Germinal center (tissue), 1 donor: ENCODE measurements around the gene NKAIN2.

Experiments
- DNase-seq: peaks from one replicate; pipeline ENCODE4 v3.0.0; 2012; ENCODE audit warnings: mixed read lengths, low spot score

NKAIN2 gene

GRCh38 chr6:123803504-123804013, at the start of gene NKAIN2:
Gene NKAIN2 (plus strand): TSS chr6:123803865.
- DNase-seq = peak; percentile 10

GRCh38 chr6:123759472-123759871, 44.2 kb upstream of the NKAIN2 start:
- no peak for DNase-seq

GRCh38 chr6:123763904-123764303, 39.8 kb upstream of the NKAIN2 start:
- DNase-seq = no peak

GRCh38 chr6:123764722-123765121, 38.9 kb upstream of the NKAIN2 start:
- no peak for DNase-seq

- DNase-seq = no peak
Measured at GRCh38 chr6:123768921-123769320, 34.7 kb upstream of the NKAIN2 start.

- DNase-seq = no peak
Measured at GRCh38 chr6:123769431-123769830, 34.2 kb upstream of the NKAIN2 start.

- no peak for DNase-seq
Measured at GRCh38 chr6:123770247-123770949, 33.3 kb upstream of the NKAIN2 start.

GRCh38 chr6:123771126-123771525, 32.5 kb upstream of the NKAIN2 start:
- no peak for DNase-seq

DNA sequence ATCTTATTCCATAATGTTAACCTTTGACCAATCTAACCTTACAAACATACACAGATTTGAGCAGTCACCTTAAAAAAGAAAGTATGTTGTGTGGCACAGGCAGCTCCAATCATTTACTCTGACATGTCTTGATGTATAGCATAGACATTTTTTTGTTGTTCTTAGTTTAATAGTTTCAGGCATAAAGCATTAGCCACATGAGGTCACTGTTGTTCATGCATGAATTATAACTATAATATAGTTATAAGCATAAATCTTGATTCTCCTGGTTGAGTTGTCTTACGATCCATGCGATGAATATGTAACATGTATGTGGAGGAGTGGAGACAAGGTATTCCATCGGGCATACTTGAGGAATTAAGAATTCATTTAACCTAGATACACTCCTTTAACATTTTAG, 26.1 kb upstream of the NKAIN2 start:
- DNase-seq = no peak

DNA sequence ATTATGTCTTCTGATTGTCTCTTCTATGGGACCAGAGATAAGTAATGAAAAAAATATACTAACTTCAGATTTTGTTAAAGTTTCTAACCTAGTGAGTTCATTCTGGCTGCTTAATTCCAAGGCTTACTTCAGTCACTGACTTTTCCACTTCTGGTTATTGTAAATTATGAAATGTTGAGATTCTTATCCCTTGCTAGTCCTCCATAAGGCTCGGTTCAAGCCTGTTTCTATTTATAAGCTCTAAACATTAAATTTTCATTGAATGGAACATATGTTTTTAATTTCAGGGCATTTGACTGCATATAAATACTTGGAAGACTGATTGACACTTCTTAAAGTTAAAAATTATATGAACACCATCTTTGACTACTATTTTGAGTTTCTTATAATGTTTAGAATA, 23.6 kb upstream of the NKAIN2 start:
- no peak for DNase-seq

GRCh38 chr6:123784330-123784729, 19.3 kb upstream of the NKAIN2 start:
- no peak for DNase-seq

GRCh38 chr6:123785039-123785438, 18.6 kb upstream of the NKAIN2 start:
- no peak for DNase-seq

- DNase-seq = no peak
Measured at GRCh38 chr6:123788319-123788718, 15.3 kb upstream of the NKAIN2 start.

DNA sequence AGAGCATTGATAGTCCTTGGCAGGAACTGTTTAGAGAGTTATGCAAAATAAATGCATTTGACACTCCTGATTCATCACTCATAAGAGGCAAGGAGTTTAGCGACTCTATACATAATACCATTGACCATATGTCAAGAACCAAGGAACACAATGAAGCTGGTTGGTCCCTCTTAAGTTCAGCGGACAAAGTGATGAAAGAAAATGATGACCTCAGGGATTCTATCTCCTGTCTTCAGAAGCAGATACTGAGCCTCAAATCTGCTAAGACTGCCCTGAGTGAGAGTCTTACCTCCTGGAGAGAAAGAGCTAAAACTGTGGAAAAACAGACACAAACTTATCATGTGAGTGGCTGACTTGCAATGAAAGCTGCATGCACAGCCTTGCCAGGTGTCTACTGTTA, 9.5 kb upstream of the NKAIN2 start:
- DNase-seq = no peak

- DNase-seq = no peak
Measured at GRCh38 chr6:123794799-123795198, 8.9 kb upstream of the NKAIN2 start.

DNA sequence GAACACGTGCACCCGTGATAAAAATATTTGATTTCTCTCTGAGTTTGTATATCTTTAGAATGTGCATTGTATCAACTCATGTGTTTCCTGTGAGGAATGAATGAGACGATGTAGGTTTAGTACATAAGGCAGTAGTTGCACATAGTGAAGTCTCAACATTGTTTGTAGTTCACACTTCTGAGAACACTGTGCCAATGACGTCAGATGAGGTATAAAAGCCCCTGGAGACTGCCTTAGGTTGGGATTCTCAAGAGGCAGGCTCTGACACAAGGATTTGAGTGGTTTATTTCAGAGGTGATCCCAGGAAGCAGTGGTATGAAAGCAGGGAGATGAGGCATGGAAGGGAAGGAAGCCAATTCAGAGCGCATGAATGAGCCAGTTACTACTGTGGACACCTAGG, 2.6 kb upstream of the NKAIN2 start:
- no peak for DNase-seq

DNA sequence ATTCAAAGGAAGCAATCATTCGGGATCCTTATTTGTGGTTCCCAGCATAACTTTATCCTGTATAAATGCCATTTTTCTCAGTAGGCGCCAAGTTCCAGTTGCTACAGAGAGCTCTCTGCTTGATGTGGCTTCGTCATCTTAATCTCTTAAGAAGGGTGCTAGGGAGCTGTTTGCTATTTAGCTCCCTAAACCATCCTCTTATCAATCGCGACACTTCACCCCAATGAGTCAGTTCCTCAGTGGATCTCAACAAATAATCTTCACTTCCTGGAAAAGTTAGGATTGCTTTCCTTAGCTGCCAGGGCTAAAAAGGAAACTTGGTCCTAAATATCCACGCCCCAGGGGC, 1.3 kb upstream of the NKAIN2 start:
- DNase-seq = no peak

- DNase-seq = peak; percentile 63
Measured at GRCh38 chr6:123802697-123803503, 765 bp upstream of the NKAIN2 start.

DNA sequence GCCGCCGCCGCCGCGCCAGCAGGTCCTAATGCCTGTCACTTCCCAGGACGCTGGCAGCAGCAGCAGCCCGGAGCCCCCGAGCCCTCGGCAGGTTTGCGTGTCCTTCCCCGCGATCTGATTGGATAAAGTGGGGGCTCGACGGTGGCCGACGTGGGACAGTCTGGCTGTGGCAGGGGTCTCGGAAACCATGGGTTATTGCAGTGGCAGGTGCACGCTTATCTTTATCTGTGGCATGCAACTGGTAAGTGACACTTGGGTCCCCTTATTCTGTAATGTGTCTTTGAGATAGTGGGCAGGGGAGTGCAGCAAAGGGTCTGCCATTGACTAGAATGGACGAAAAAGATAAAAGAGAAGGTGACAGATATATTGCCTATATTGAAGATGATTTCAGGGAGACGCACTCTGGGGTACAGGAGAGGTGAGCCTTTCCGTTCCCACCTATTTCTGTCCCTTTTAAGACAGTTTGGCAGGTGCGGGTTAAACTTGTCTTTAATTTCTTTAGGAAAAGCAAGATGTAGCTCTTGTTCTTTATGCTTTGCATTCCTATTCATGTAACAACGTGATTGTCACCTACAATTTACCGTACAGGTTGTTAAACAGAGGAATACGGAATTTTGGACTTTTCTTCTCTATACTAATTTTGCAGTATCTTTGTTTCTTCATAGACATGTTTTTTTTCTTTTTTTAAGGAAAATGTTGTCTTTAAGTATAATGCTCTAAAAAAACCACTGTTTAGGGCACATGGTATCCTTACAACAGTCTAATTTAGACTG, 535 bp downstream of the NKAIN2 start:
- no peak for DNase-seq

GRCh38 chr6:123804787-123805540, 1.3 kb downstream of the NKAIN2 start:
- no peak for DNase-seq

DNA sequence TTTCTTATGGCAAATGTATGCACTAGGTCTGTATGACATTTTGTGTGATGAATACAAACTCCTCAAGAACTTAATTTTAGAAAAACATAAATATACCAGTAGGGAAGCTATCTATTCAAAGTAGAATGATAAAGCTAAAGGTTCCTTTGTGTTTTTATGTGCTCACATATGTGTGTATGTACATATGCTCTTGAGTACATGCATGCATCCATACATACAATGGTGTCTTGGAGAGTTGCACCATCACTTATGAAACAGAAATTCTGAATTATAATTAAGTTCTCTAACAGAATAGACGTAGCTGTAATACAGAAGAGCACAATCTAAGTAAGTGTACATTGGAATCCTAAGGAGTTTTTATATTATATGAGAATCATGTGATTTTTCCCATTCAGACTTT, 2.3 kb downstream of the NKAIN2 start:
- DNase-seq = no peak

DNA sequence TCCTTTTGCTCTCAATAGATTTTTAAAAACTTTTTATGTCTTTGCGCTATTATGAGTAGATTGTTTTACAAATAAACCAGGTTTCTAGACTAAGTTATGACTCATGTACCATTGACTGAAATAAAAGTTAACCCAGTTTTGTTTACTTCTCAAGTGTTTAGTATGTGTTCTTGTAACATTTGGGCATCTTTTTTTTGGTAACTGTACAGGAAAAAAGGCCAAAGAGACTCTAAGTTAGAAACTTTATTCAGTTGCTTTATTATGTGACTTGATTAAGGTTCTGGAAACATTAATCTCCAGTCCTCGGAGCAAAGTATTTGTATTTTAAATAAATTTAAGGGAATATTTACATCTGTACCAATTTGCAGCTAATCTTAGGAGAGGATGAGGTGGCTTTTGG, 2.9 kb downstream of the NKAIN2 start:
- DNase-seq = no peak
